Activated CD8-positive, alpha-beta memory T cell treated with anti-CD3 and anti-CD28 coated beads, Interleukin-2, amount 50 U/mL, for 1 hour (primary cell): ENCODE results near the gene KCTD21.
A peak's percentile ranks its signal among the peaks of the same experiment; 100 is the strongest.

Experiments
- DNase-seq: peaks from one replicate; pipeline ENCODE4 v3.0.0-alpha.2; 2020; ENCODE audit errors: extremely low read depth

The KCTD21 gene

GRCh38 chr11:78139422-78140391 is 48.7 kb downstream of the KCTD21 start, which contains the start of gene ALG8:
TSS of gene ALG8 (minus strand) at chr11:78139626. CDS start at chr11:78139588, 38 bp downstream.
- peak; percentile 91 for DNase-seq

- DNase-seq: no peak
Observed at GRCh38 chr11:78138694-78139421, 49.6 kb downstream of the KCTD21 start.

GRCh38 chr11:78138291-78138690 is 50.1 kb downstream of the KCTD21 start:
- DNase-seq: no peak

GRCh38 chr11:78132475-78132874 is 56.0 kb downstream of the KCTD21 start:
- DNase-seq: no peak

- DNase-seq: no peak
Observed at GRCh38 chr11:78131956-78132355, 56.5 kb downstream of the KCTD21 start.

GRCh38 chr11:78127403-78127802 is 61.0 kb downstream of the KCTD21 start:
- DNase-seq: no peak
